ENCODE results near the gene HEPACAM.

The HEPACAM gene

GRCh38 chr11:124880958-124881357 lies 54.9 kb downstream of the HEPACAM start:
- Histone ChIP-seq H3K27me3 (ENCODE audit: insufficient read depth, low read length) (peaks cover 5% of the 10 kb centered on the region), H3K27ac (ENCODE audit: low read depth, low read length) (no peak overlapping the region), H3K4me1 (ENCODE audit: insufficient read depth, low read length) (peaks cover 7% of the 10 kb centered on the region), H3K36me3 (ENCODE audit: insufficient read depth, low read length) (no peaks in the 10 kb centered on the region), H3K9me3 (ENCODE audit: insufficient read depth, low read depth, low read length) (no peaks in the 10 kb centered on the region), H3K9ac (ENCODE audit: low read depth, low read length) (no peak overlapping the region), H3K4me3 (ENCODE audit: low read length) (no peak overlapping the region)
- WGBS, result 72% methylated on average over 2 of the region's 3 CpGs

- Histone ChIP-seq H3K9ac (ENCODE audit: low read depth, low read length) (no peak overlapping the region), H3K27ac (ENCODE audit: low read depth, low read length) (no peak overlapping the region), H3K9me3 (ENCODE audit: insufficient read depth, low read depth, low read length) (no peaks in the 10 kb centered on the region), H3K4me1 (ENCODE audit: insufficient read depth, low read length) (peaks cover 7% of the 10 kb centered on the region), H3K36me3 (ENCODE audit: insufficient read depth, low read length) (no peaks in the 10 kb centered on the region), H3K27me3 (ENCODE audit: insufficient read depth, low read length) (peaks cover 12% of the 10 kb centered on the region), H3K4me3 (ENCODE audit: low read length) (no peak overlapping the region)
- 90% methylated on average over 10 of the region's 10 CpGs for WGBS
Observed at GRCh38 chr11:124880290-124880611, 55.6 kb downstream of the HEPACAM start.

- no peaks in the 10 kb centered on the region for H3K9me3 ChIP-seq (ENCODE audit: insufficient read depth, low read depth, low read length)
- H3K36me3 ChIP-seq (ENCODE audit: insufficient read depth, low read length), result no peaks in the 10 kb centered on the region
- no peak overlapping the region for H3K9ac ChIP-seq (ENCODE audit: low read depth, low read length)
- H3K27me3 ChIP-seq (ENCODE audit: insufficient read depth, low read length), result peaks cover 17% of the 10 kb centered on the region
- WGBS, result 97% methylated on average over 16 of the region's 16 CpGs
- H3K4me3 ChIP-seq (ENCODE audit: low read length), result no peak overlapping the region
- H3K4me1 ChIP-seq (ENCODE audit: insufficient read depth, low read length), result peaks cover 7% of the 10 kb centered on the region
- H3K27ac ChIP-seq (ENCODE audit: low read depth, low read length), result no peak overlapping the region
Observed at GRCh38 chr11:124879493-124880289, 56.2 kb downstream of the HEPACAM start.

GRCh38 chr11:124878759-124879492 lies 56.9 kb downstream of the HEPACAM start:
- WGBS, result 93% methylated on average over 11 of the region's 11 CpGs
- H3K9ac ChIP-seq (ENCODE audit: low read depth, low read length), result no peak overlapping the region
- H3K4me3 ChIP-seq (ENCODE audit: low read length), result no peak overlapping the region
- no peak overlapping the region for H3K27ac ChIP-seq (ENCODE audit: low read depth, low read length)
- H3K9me3 ChIP-seq (ENCODE audit: insufficient read depth, low read depth, low read length), result no peaks in the 10 kb centered on the region
- peaks cover 25% of the 10 kb centered on the region for H3K27me3 ChIP-seq (ENCODE audit: insufficient read depth, low read length)
- H3K4me1 ChIP-seq (ENCODE audit: insufficient read depth, low read length), result peaks cover 7% of the 10 kb centered on the region
- no peaks in the 10 kb centered on the region for H3K36me3 ChIP-seq (ENCODE audit: insufficient read depth, low read length)

DNA sequence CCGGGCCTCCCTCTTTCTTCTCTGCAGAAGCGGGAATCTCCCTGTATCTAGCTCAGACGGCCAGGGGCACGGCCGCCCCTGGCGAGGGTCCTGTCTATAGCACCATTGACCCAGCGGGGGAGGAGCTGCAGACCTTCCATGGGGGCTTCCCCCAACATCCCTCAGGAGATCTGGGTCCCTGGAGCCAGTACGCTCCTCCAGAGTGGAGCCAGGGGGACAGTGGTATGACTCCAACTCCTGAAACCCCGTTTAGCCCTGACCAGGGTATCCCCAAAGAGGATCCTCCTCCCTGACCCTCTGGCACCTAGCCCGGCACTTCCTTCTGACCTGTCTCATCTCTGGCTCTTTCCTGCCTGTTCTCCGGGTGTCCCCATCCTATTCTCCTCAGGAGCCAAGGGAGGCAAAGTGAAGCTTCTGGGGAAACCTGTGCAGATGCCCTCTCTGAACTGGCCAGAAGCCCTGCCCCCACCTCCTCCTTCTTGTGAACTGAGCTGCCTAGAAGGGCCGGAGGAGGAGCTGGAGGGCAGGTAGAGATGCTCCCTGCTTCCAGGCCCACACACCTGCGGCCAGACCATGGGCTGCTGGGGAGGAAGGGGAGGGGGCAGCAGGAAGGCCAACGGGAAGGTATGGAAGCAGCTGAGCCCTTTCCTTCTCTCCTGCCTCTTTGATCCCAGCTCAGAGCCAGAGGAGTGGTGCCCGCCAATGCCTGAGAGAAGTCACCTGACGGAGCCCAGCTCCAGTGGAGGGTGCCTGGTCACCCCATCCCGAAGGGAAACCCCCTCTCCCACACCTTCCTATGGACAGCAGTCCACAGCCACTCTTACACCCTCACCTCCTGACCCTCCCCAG lies 57.7 kb downstream of the HEPACAM start:
- Histone ChIP-seq H3K9ac (ENCODE audit: low read depth, low read length) (no peak overlapping the region), H3K27me3 (ENCODE audit: insufficient read depth, low read length) (peaks cover 33% of the 10 kb centered on the region), H3K4me1 (ENCODE audit: insufficient read depth, low read length) (peaks cover 7% of the 10 kb centered on the region), H3K27ac (ENCODE audit: low read depth, low read length) (no peak overlapping the region), H3K9me3 (ENCODE audit: insufficient read depth, low read depth, low read length) (no peaks in the 10 kb centered on the region), H3K4me3 (ENCODE audit: low read length) (no peak overlapping the region), H3K36me3 (ENCODE audit: insufficient read depth, low read length) (no peaks in the 10 kb centered on the region)
- WGBS, result 87% methylated on average over 17 of the region's 17 CpGs

DNA sequence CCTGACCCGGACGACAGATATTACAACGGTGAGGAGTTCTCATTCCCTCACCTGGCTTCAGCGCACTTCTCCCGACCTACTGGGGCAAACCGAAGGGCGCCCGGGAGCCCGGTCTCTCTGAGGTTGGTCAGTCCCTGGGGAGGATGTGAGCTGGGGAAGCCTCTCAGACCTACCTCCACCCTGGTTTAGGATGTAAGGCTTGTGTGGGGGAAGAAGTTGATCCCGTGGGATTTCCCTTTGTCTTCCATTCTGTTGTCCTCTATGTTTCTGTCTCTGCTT lies 58.3 kb downstream of the HEPACAM start:
- Histone ChIP-seq H3K36me3 (ENCODE audit: insufficient read depth, low read length) (no peaks in the 10 kb centered on the region), H3K4me1 (ENCODE audit: insufficient read depth, low read length) (peaks cover 7% of the 10 kb centered on the region), H3K9ac (ENCODE audit: low read depth, low read length) (no peak overlapping the region), H3K27me3 (ENCODE audit: insufficient read depth, low read length) (peaks cover 39% of the 10 kb centered on the region), H3K4me3 (ENCODE audit: low read length) (peak overlapping the region; percentile 79), H3K9me3 (ENCODE audit: insufficient read depth, low read depth, low read length) (no peaks in the 10 kb centered on the region), H3K27ac (ENCODE audit: low read depth, low read length) (no peak overlapping the region)
- 89% methylated on average over 10 of the region's 10 CpGs for whole genome bisulfite sequencing

DNA sequence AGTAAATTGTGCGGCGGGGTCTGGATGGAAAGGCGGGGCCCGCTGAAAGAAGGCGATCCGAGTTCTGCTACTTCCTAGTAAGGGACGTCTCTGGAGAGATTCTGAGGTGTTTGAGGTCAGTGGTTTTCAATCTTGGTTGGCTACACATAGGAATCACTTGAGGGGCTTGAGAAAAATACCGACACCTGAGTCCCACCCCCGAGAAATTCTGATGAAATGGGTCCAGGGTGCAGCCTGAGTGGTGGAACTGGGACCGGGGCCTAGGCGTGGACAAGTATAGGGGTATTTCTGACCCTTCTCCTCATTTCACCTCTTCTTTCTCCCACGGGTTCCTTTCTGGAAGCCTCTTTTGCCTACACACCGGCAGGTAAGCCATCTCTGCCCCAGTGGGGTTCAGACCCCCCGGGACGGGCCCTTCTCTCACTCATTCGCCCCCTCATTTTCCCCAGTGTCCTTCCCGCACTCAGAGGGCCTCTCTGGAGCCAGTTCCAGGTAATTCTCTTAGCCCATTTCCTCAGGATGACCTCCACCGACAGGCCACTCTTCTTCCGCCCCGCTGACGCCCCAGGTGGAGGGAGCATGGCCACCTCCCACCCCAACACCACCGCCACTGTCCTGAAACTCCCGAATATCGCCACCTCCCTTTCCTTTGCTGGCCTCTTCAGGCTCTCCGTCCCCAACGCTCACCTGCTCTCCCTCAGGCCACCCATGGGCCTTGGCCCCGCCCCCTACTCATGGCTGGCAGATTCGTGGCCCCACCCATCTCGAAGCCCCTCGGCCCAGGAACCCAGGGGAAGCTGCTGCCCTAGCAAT lies 58.8 kb downstream of the HEPACAM start:
- peaks cover 7% of the 10 kb centered on the region for H3K4me1 ChIP-seq (ENCODE audit: insufficient read depth, low read length)
- peak overlapping the region; percentile 79 for H3K4me3 ChIP-seq (ENCODE audit: low read length)
- H3K27ac ChIP-seq (ENCODE audit: low read depth, low read length), result no peak overlapping the region; the same call in 1 of the 2 replicates
- no peaks in the 10 kb centered on the region for H3K9me3 ChIP-seq (ENCODE audit: insufficient read depth, low read depth, low read length)
- no peaks in the 10 kb centered on the region for H3K36me3 ChIP-seq (ENCODE audit: insufficient read depth, low read length)
- WGBS, result 60% methylated on average over 30 of the region's 30 CpGs
- H3K9ac ChIP-seq (ENCODE audit: low read depth, low read length), result no peak overlapping the region
- H3K27me3 ChIP-seq (ENCODE audit: insufficient read depth, low read length), result peaks cover 44% of the 10 kb centered on the region

DNA sequence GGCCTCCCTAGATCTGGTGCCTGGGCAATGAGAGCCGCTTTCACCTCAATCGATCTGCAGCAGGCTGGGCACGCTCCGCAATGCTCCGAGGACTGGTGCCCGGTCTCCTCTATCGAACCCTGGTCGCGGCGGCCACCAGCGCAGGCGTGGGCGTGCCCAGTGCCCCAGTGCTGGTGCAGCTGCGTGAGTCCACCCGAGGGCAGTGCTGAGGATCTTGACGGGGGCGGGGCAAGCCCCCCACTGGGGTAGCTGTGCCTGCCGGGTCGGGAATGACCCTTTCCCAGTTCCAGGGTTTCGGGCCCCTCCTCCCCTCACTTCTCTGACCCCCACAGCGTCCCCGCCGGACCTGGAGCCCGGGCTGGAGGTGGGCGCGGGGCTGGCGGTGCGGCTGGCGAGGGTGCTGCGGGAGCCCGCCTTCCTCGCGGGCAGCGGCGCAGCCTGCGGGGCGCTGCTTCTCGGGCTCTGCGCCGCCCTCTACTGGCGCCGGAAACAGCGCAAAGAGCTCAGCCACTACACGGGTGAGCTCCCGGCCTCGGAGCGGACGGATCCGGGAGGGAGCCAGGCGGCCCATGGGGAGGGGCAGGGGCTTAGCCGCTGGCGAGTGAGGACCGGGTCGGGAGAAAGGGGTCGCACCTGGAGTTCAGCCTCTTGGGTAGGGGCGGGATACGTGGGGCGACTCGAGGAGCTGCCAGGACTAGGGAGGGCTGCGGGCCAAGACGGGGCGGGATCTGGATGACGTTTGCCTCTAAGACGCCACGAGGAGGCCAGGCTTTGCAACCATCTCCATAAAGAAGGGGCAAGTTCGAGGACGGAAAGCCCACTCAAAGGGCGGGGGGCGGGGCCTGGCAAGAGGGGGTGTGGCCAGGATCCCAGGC lies 59.7 kb downstream of the HEPACAM start:
- peak overlapping the region; percentile 82 for H3K9ac ChIP-seq (ENCODE audit: low read depth, low read length)
- peaks cover 7% of the 10 kb centered on the region for H3K4me1 ChIP-seq (ENCODE audit: insufficient read depth, low read length)
- H3K27me3 ChIP-seq (ENCODE audit: insufficient read depth, low read length), result peaks cover 52% of the 10 kb centered on the region
- peak overlapping the region; percentile 92 for H3K27ac ChIP-seq (ENCODE audit: low read depth, low read length)
- under 1% methylated on average over 69 of the region's 69 CpGs for WGBS
- H3K9me3 ChIP-seq (ENCODE audit: insufficient read depth, low read depth, low read length), result no peaks in the 10 kb centered on the region
- H3K36me3 ChIP-seq (ENCODE audit: insufficient read depth, low read length), result no peaks in the 10 kb centered on the region
- H3K4me3 ChIP-seq (ENCODE audit: low read length), result peak overlapping the region; percentile 79

DNA sequence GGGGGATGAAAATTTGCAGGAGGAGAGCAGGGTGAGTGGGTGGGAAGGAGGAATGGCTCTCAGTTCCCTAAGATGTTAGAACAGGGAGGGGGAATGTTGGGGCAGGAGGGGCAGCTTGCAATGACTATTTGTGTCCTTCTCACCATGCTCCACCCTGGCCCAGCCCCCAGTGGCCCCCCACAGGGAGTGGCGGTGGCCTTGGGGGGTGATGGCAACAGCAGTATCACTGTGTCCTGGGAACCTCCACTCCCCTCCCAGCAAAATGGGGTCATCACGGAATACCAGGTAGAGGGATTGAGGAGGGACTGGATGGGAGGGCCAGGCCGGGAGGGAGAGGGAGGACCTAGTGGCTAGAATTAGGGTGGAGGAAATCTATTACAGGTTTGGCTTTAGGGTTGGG lies 60.4 kb downstream of the HEPACAM start:
- Histone ChIP-seq H3K27ac (ENCODE audit: low read depth, low read length) (no peak overlapping the region), H3K4me3 (ENCODE audit: low read length) (peak overlapping the region; percentile 79), H3K36me3 (ENCODE audit: insufficient read depth, low read length) (no peaks in the 10 kb centered on the region), H3K9ac (ENCODE audit: low read depth, low read length) (no peak overlapping the region), H3K27me3 (ENCODE audit: insufficient read depth, low read length) (peaks cover 60% of the 10 kb centered on the region), H3K4me1 (ENCODE audit: insufficient read depth, low read length) (peaks cover 7% of the 10 kb centered on the region), H3K9me3 (ENCODE audit: insufficient read depth, low read depth, low read length) (no peaks in the 10 kb centered on the region)
- 37% methylated on average over 3 of the region's 3 CpGs for WGBS
